Aorta (tissue), 5 donors: Measurements from ENCODE around the gene COMMD1. TPM values are rescaled to one million over a fixed set of nuclear protein-coding genes. Genes with fewer than 3 reads are reported as not detected.
"Not testable (repeated sequence)": the region's sequence is repeated elsewhere in the genome, so short reads cannot be mapped to it uniquely, and the experiment has no call there.

Experiments
- ATAC-seq: fragments of 200-7000 bp; cut with Tn5 transposase; one replicate; pipeline ENCODE4 v1.9.1; 2022; ENCODE audit warnings: moderate library complexity; ENCODE audit not compliant: low FRiP score
- DNase-seq, 2 donors: peaks; one replicate each; pipeline ENCODE4 v3.0.0-alpha.2; 2020
- H3K27ac ChIP-seq, 2 donors: one replicate each; pipeline ENCODE4 v1.5.1; 2013; ENCODE audit warnings: low read length in 2 of 2, mild to moderate bottlenecking in 2 of 2, moderate library complexity in 2 of 2, control low read depth in 1 of 2, inconsistent platforms in 1 of 2, low read depth in 1 of 2
- H3K27me3 ChIP-seq, 2 donors: one replicate each; pipeline ENCODE4 v1.6.1; 2013; ENCODE audit warnings: control low read depth in 1 of 2, low read length in 1 of 2, mild to moderate bottlenecking in 1 of 2, moderate library complexity in 1 of 2; ENCODE audit not compliant: insufficient read depth in 2 of 2, control insufficient read depth in 1 of 2
- H3K36me3 ChIP-seq, 2 donors: one replicate each; pipeline ENCODE4 v1.6.1; 2013; ENCODE audit warnings: control low read depth in 1 of 2, low read length in 1 of 2, mild to moderate bottlenecking in 1 of 2; ENCODE audit not compliant: insufficient read depth in 2 of 2, control insufficient read depth in 1 of 2
- H3K4me1 ChIP-seq, 2 donors: one replicate each; pipeline ENCODE4 v1.6.1; 2013; ENCODE audit warnings: low read length in 2 of 2, control low read depth in 1 of 2, mild to moderate bottlenecking in 1 of 2, moderate library complexity in 1 of 2; ENCODE audit not compliant: insufficient read depth in 2 of 2, control insufficient read depth in 1 of 2
- H3K4me3 ChIP-seq, 2 donors: one replicate each; pipeline ENCODE4 v1.5.1; 2013; ENCODE audit warnings: low read length in 2 of 2, control low read depth in 1 of 2, mild to moderate bottlenecking in 1 of 2
- H3K9me3 ChIP-seq: one replicate; pipeline ENCODE4 v1.6.1; 2013; ENCODE audit warnings: mild to moderate bottlenecking, low read length; ENCODE audit not compliant: control insufficient read depth
- WGBS, 2 donors: extraction: QIAGEN DNeasy Blood & Tissue Kit; methylation state at CpG; one replicate each; pipeline ENCODE4 v1.1.7; 2013; 5-methylcytosine and 5-hydroxymethylcytosine counted together
- intact Hi-C, 2 donors: fragments of 100-400 bp; cut with DNase I; formaldehyde crosslinking; loops; one replicate each; pipeline versions ENCODE4 v1.14.2 to v1.15.0; 2022
- polyA plus RNA-seq, 2 donors: library from polyadenylated mRNA; stranded (reverse); fragments of 200-250 nt; gene quantifications; one replicate each; pipeline ENCODE4 v1.2.3, GENCODE V29; 2013
- total RNA-seq, 2 donors: library from RNA; stranded (reverse); fragmentation: NEBNext Ultra II Directional; extraction: Animal tissue kit (Norgen Biotek cat#: 25700); gene quantifications; one replicate each; pipeline ENCODE4 v1.2.1, GENCODE V29; 2021
- donor health status: healthy with polysubstance abuse.
- donor health status: Bipolar disorder and iron deficiency.
- donor health status: DM: no; HTN: no; CAD: no.
- donor health status: DM: no; HTN: no; CAD: no.
- donor health status: DM: yes; HTN: yes; CAD: no.

The COMMD1 gene
- total and polyA plus RNA-seq, 4 donors = 38.1 to 70.2 (median 49.3) TPM

- no peak overlapping the region for H3K27ac ChIP-seq
- 88 to 92% methylated on average over 2 of the region's 2 CpGs for WGBS, 2 donors
- no peaks in the 10 kb centered on the region for H3K27me3 ChIP-seq
- no peaks in the 10 kb centered on the region for H3K36me3 ChIP-seq
- H3K4me3 ChIP-seq = no peak overlapping the region
- no peaks in the 10 kb centered on the region for H3K9me3 ChIP-seq
- H3K4me1 ChIP-seq = peaks cover 0 to 3% of the 10 kb centered on the region in 2 donors
- DNase-seq (no peak), ATAC-seq (no peak)
- intact Hi-C loops = no loop called here
These were observed 131.3 kb downstream of the COMMD1 start for GRCh38 chr2:62036761-62037250.

GRCh38 chr2:62038975-62039771, 133.7 kb downstream of the COMMD1 start:
- no peak overlapping the region for H3K27ac ChIP-seq
- peaks cover 0 to 3% of the 10 kb centered on the region in 2 donors for H3K4me1 ChIP-seq
- ATAC-seq = no peak
- H3K27me3 ChIP-seq = no peaks in the 10 kb centered on the region
- no peak for DNase-seq
- H3K9me3 ChIP-seq = no peaks in the 10 kb centered on the region
- H3K36me3 ChIP-seq = no peaks in the 10 kb centered on the region
- intact Hi-C loops = no loop called here
- no peak overlapping the region for H3K4me3 ChIP-seq
- 93% methylated on average over 3 of the region's 3 CpGs for WGBS, 2 donors

- H3K36me3 ChIP-seq = no peaks in the 10 kb centered on the region
These were observed 135.5 kb downstream of the COMMD1 start for GRCh38 chr2:62040926-62041325.

GRCh38 chr2:62041701-62042385, 136.4 kb downstream of the COMMD1 start:
- DNase-seq, H3K27ac ChIP-seq, H3K9me3 ChIP-seq, H3K4me1 ChIP-seq, ATAC-seq, H3K36me3 ChIP-seq, H3K27me3 ChIP-seq, H3K4me3 ChIP-seq, intact Hi-C loops: not testable (repeated sequence)
- WGBS, 2 donors = 98% methylated on average over 16 of the region's 16 CpGs

More at GRCh38 chr2:62040926-62041325, 135.5 kb downstream of the COMMD1 start:
- WGBS, 2 donors = 91 to 92% methylated on average over 3 of the region's 3 CpGs
- DNase-seq (no peak), ATAC-seq (no peak)
- Histone ChIP-seq H3K27me3 (no peaks in the 10 kb centered on the region), H3K4me1 (peaks cover 0 to 3% of the 10 kb centered on the region in 2 donors), H3K9me3 (no peaks in the 10 kb centered on the region), H3K4me3 (no peak overlapping the region), H3K27ac (no peak overlapping the region)
- intact Hi-C loops = no loop called here

- ATAC-seq (no peak), DNase-seq (no peak)
- 96 to 98% methylated on average over 30 of the region's 30 CpGs for WGBS, 2 donors
- Histone ChIP-seq H3K4me3 (no peak overlapping the region), H3K36me3 (no peaks in the 10 kb centered on the region), H3K4me1 (peaks cover 0 to 3% of the 10 kb centered on the region in 2 donors), H3K27ac (no peak overlapping the region), H3K9me3 (no peaks in the 10 kb centered on the region), H3K27me3 (no peaks in the 10 kb centered on the region)
- intact Hi-C loops = no loop called here
These were observed 136.9 kb downstream of the COMMD1 start for GRCh38 chr2:62042400-62042799.

- intact Hi-C loops = no loop called here
- 69 to 84% methylated on average over 2 of the region's 2 CpGs for WGBS, 2 donors
- Histone ChIP-seq H3K4me1 (peaks cover 0 to 3% of the 10 kb centered on the region in 2 donors), H3K27ac (no peak overlapping the region), H3K9me3 (no peaks in the 10 kb centered on the region), H3K36me3 (no peaks in the 10 kb centered on the region), H3K27me3 (no peaks in the 10 kb centered on the region), H3K4me3 (no peak overlapping the region)
- DNase-seq (no peak), ATAC-seq (no peak)
These were observed 137.5 kb downstream of the COMMD1 start for GRCh38 chr2:62042944-62043343.

GRCh38 chr2:62045017-62045543, 139.6 kb downstream of the COMMD1 start:
- H3K9me3 ChIP-seq = no peaks in the 10 kb centered on the region
- WGBS, 2 donors = 96 to 97% methylated on average over 3 of the region's 3 CpGs
- ATAC-seq = no peak

GRCh38 chr2:62046141-62046540, 140.7 kb downstream of the COMMD1 start:
- Histone ChIP-seq H3K27ac (no peak overlapping the region), H3K4me1 (no peaks in the 10 kb centered on the region), H3K9me3 (no peaks in the 10 kb centered on the region), H3K4me3 (no peak overlapping the region), H3K27me3 (no peaks in the 10 kb centered on the region), H3K36me3 (no peaks in the 10 kb centered on the region)
- no peak for DNase-seq
- intact Hi-C loops = no loop called here
- no peak for ATAC-seq
- WGBS, 2 donors = 96 to 97% methylated on average over 1 of the region's 1 CpG

More at GRCh38 chr2:62045017-62045543, 139.6 kb downstream of the COMMD1 start:
- Histone ChIP-seq H3K36me3 (no peaks in the 10 kb centered on the region), H3K4me3 (no peak overlapping the region), H3K27ac (no peak overlapping the region), H3K4me1 (no peaks in the 10 kb centered on the region), H3K27me3 (no peaks in the 10 kb centered on the region)
- intact Hi-C loops = no loop called here
- no peak for DNase-seq
